DOHH2 (cell line): ENCODE results near the gene SMOC1.

ENCODE experiments used
- H3F3A ChIP-seq: fragments of 200-600 bp; sonication (generic), shearing (Covaris generic); 2 replicates; pipeline ENCODE4 v1.6.0; 2016; ENCODE audit warnings: antibody characterized with exemption, mild to moderate bottlenecking; ENCODE audit not compliant: control insufficient read depth, insufficient read depth
- H3K27ac ChIP-seq: fragments of 200-600 bp; sonication (generic); 2 replicates; pipeline ENCODE4 v1.5.1; 2014; ENCODE audit warnings: low read depth, mild to moderate bottlenecking, low read length, moderate library complexity
- H3K27me3 ChIP-seq: fragments of 200-600 bp; sonication (generic); 2 replicates; pipeline ENCODE4 v1.6.1; 2014; ENCODE audit warnings: mild to moderate bottlenecking, low read length, mixed read lengths; ENCODE audit not compliant: control insufficient read depth
- H3K36me3 ChIP-seq: fragments of 200-600 bp; sonication (generic); 2 replicates; pipeline ENCODE4 v1.6.1; 2014; ENCODE audit warnings: mild to moderate bottlenecking, low read length, moderate library complexity, mixed read lengths; ENCODE audit not compliant: control insufficient read depth
- H3K4me1 ChIP-seq: fragments of 200-600 bp; sonication (generic); 2 replicates; pipeline ENCODE4 v1.6.1; 2014; ENCODE audit warnings: mild to moderate bottlenecking, low read length, mixed read lengths; ENCODE audit not compliant: control insufficient read depth
- H3K4me2 ChIP-seq: fragments of 200-600 bp; sonication (generic); 2 replicates; pipeline ENCODE4 v1.6.0; 2014; ENCODE audit warnings: mild to moderate bottlenecking, low read length, moderate library complexity
- H3K4me3 ChIP-seq: fragments of 200-600 bp; sonication (generic); 2 replicates; pipeline ENCODE4 v1.5.1; 2014; ENCODE audit warnings: mild to moderate bottlenecking, low read length, mixed read lengths
- H3K79me2 ChIP-seq: fragments of 200-600 bp; sonication (generic); 2 replicates; pipeline ENCODE4 v1.6.1; 2014; ENCODE audit warnings: mild to moderate bottlenecking, low read length, mixed read lengths; ENCODE audit not compliant: control insufficient read depth
- H3K9me2 ChIP-seq: fragments of 200-600 bp; sonication (generic); replicated peaks from 2 replicates; pipeline ENCODE4 v1.6.1; 2014; ENCODE audit warnings: mild to moderate bottlenecking, low read length, mixed read lengths; ENCODE audit not compliant: control insufficient read depth
- H3K9me3 ChIP-seq: fragments of 200-600 bp; sonication (generic); 2 replicates; pipeline ENCODE4 v1.6.1; 2014; ENCODE audit warnings: antibody characterized with exemption, low read length, mixed read lengths; ENCODE audit not compliant: control insufficient read depth, insufficient read depth
- H4K20me1 ChIP-seq: fragments of 200-600 bp; sonication (generic); 2 replicates; pipeline ENCODE4 v1.6.0; 2014; ENCODE audit warnings: low read depth, mild to moderate bottlenecking, antibody characterized with exemption, low read length, moderate library complexity; ENCODE audit not compliant: control insufficient read depth, insufficient read depth
- CTCF ChIP-seq: fragments of 200-600 bp; sonication (generic); IDR thresholded peaks from one replicate; pipeline ENCODE4 v1.5.1; 2014; ENCODE audit warnings: antibody characterized with exemption, mild to moderate bottlenecking, low read depth, low read length; ENCODE audit not compliant: poor library complexity, severe bottlenecking
- EZH2phosphoT487 ChIP-seq: fragments of 200-600 bp; sonication (generic); IDR thresholded peaks from 2 replicates; pipeline ENCODE4 v1.6.1; 2017; ENCODE audit warnings: borderline replicate concordance, mild to moderate bottlenecking, antibody characterized with exemption, low read length, moderate library complexity, mixed read lengths

Gene SMOC1

GRCh38 chr14:69848903-69849391, 30.3 kb upstream of the SMOC1 start:
- H3K79me2 ChIP-seq: no peaks in the 10 kb centered on the region
- no peaks in the 10 kb centered on the region for H3K36me3 ChIP-seq
- no peak overlapping the region for H3K4me3 ChIP-seq
- H3K4me1 ChIP-seq: no peaks in the 10 kb centered on the region
- peaks cover 12% of the 10 kb centered on the region for H3K27me3 ChIP-seq
- H3K4me2 ChIP-seq: no peak overlapping the region
- H4K20me1 ChIP-seq: no peaks in the 10 kb centered on the region
- no peaks in the 10 kb centered on the region for H3K9me3 ChIP-seq
- no peaks in the 10 kb centered on the region for H3F3A ChIP-seq
- no peak overlapping the region for H3K27ac ChIP-seq
- TF ChIP-seq EZH2phosphoT487: no peak
- TF ChIP-seq CTCF: no peak
- H3K9me2 ChIP-seq: no peaks in the 10 kb centered on the region

- H3K27me3 ChIP-seq: peaks cover 19% of the 10 kb centered on the region
Measured at GRCh38 chr14:69850086-69850735, 29.0 kb upstream of the SMOC1 start.

GRCh38 chr14:69850736-69851112, 28.5 kb upstream of the SMOC1 start:
- Histone ChIP-seq H3K4me1 (no peaks in the 10 kb centered on the region), H3K36me3 (no peaks in the 10 kb centered on the region), H3K27me3 (peaks cover 20% of the 10 kb centered on the region), H3K79me2 (no peaks in the 10 kb centered on the region), H3K9me3 (no peaks in the 10 kb centered on the region), H4K20me1 (no peaks in the 10 kb centered on the region), H3K4me3 (no peak overlapping the region), H3F3A (no peaks in the 10 kb centered on the region), H3K9me2 (no peaks in the 10 kb centered on the region), H3K4me2 (no peak overlapping the region), H3K27ac (no peak overlapping the region)
- no peak for TF ChIP-seq CTCF
- TF ChIP-seq EZH2phosphoT487: no peak

More at GRCh38 chr14:69850086-69850735, 29.0 kb upstream of the SMOC1 start:
- no peaks in the 10 kb centered on the region for H4K20me1 ChIP-seq
- no peaks in the 10 kb centered on the region for H3K36me3 ChIP-seq
- H3K27ac ChIP-seq: no peak overlapping the region
- no peaks in the 10 kb centered on the region for H3K9me2 ChIP-seq
- no peaks in the 10 kb centered on the region for H3K9me3 ChIP-seq
- H3K4me3 ChIP-seq: no peak overlapping the region
- H3F3A ChIP-seq: no peaks in the 10 kb centered on the region
- no peak for TF ChIP-seq CTCF
- no peak for TF ChIP-seq EZH2phosphoT487
- no peaks in the 10 kb centered on the region for H3K4me1 ChIP-seq
- no peaks in the 10 kb centered on the region for H3K79me2 ChIP-seq
- no peak overlapping the region for H3K4me2 ChIP-seq
